HepG2 (cell line): ENCODE data around the gene BRK1. TPM values are rescaled to one million over a fixed set of nuclear protein-coding genes. Genes with fewer than 3 reads are reported as not detected.

Experiments
- ATF1 ChIP-seq: IDR thresholded peaks from 2 replicates; pipeline ENCODE4 v1.6.1; 2016; ENCODE audit warnings: mild to moderate bottlenecking, control low read depth
- CREM ChIP-seq, 2 experiments: sonication (generic) in 1 of 2; formaldehyde crosslinking in 1 of 2; IDR thresholded peaks; 2 replicates each; pipeline versions ENCODE4 v1.4.0 to v1.6.1; 2016 to 2020; ENCODE audit warnings: antibody characterized with exemption in 1 of 2, mild to moderate bottlenecking in 1 of 2, missing genetic modification reagents in 1 of 2
- HMG20A ChIP-seq: IDR thresholded peaks from 2 replicates; pipeline ENCODE4 v1.6.1; 2016; ENCODE audit warnings: borderline replicate concordance
- IRX3 ChIP-seq: sonication (generic); formaldehyde crosslinking; IDR thresholded peaks from 2 replicates; pipeline ENCODE4 v1.8.1; 2023; ENCODE audit warnings: mild to moderate bottlenecking, low read depth, missing genetic modification reagents, borderline replicate concordance
- KDM4B ChIP-seq: sonication (generic); formaldehyde crosslinking; IDR thresholded peaks from 2 replicates; pipeline ENCODE4 v1.4.0; 2020; ENCODE audit warnings: missing genetic modification reagents
- NAIF1 ChIP-seq: sonication (generic); formaldehyde crosslinking; IDR thresholded peaks from 2 replicates; pipeline ENCODE4 v1.5.0; 2020; ENCODE audit warnings: mild to moderate bottlenecking, missing genetic modification reagents, borderline replicate concordance
- PAF1 ChIP-seq: IDR thresholded peaks from 2 replicates; pipeline ENCODE4 v1.6.1; 2016; ENCODE audit warnings: missing genetic modification reagents, missing compliant biosample characterization
- POLR2AphosphoS2 ChIP-seq: IDR thresholded peaks from 2 replicates; pipeline ENCODE4 v1.6.1; 2011; ENCODE audit warnings: low read depth, low read length, improper control_type of control experiment
- SMYD3 ChIP-seq: sonication (generic); formaldehyde crosslinking; IDR thresholded peaks from 2 replicates; pipeline ENCODE4 v1.8.1; 2023; ENCODE audit warnings: mild to moderate bottlenecking, missing genetic modification reagents
- SNAI1 ChIP-seq: sonication (generic); formaldehyde crosslinking; IDR thresholded peaks from 2 replicates; pipeline ENCODE4 v1.5.0; 2020; ENCODE audit warnings: mild to moderate bottlenecking, missing genetic modification reagents, borderline replicate concordance
- SRSF1 ChIP-seq: fragments of 200-400 bp; formaldehyde crosslinking; optimal IDR thresholded peaks from 2 replicates; pipeline ENCODE3; 2017; ENCODE audit warnings: mild to moderate bottlenecking, low read depth, low read length, moderate library complexity
- ZBTB38 ChIP-seq: sonication (generic); formaldehyde crosslinking; IDR thresholded peaks from 2 replicates; pipeline ENCODE4 v1.5.1; 2020; ENCODE audit warnings: mild to moderate bottlenecking, missing genetic modification reagents
- ZFP1 ChIP-seq: IDR thresholded peaks from 2 replicates; pipeline ENCODE4 v1.6.1; 2016
- ZNF383 ChIP-seq: sonication (generic); formaldehyde crosslinking; IDR thresholded peaks from 2 replicates; pipeline ENCODE4 v1.4.0; 2020; ENCODE audit warnings: missing genetic modification reagents, mild to moderate bottlenecking, borderline replicate concordance
- ZNF639 ChIP-seq: conservative IDR thresholded peaks from 2 replicates; pipeline ENCODE4 v1.6.1; 2018; ENCODE audit warnings: missing genetic modification reagents
- ZNF7 ChIP-seq: IDR thresholded peaks from 2 replicates; pipeline ENCODE4 v1.6.1; 2016; ENCODE audit warnings: missing biosample characterization, missing genetic modification reagents
- ZNF761 ChIP-seq: sonication (generic); formaldehyde crosslinking; conservative IDR thresholded peaks from 2 replicates; pipeline ENCODE4 v1.4.0; 2020; ENCODE audit warnings: mild to moderate bottlenecking, missing genetic modification reagents
- ZSCAN30 ChIP-seq: sonication (generic); formaldehyde crosslinking; IDR thresholded peaks from 2 replicates; pipeline ENCODE4 v1.5.0; 2020; ENCODE audit warnings: mild to moderate bottlenecking, missing genetic modification reagents
- polyA plus RNA-seq, 8 experiments: library from polyadenylated mRNA; depleted of rRNA in 3 of 8; stranded (reverse) in 7 of 8; unstranded in 1 of 8; fragments of >200 nt; fragmentation: Illumina TruSeq in 4 of 8; extraction: Trizol in 4 of 8; gene quantifications; 2 replicates each; pipeline versions ENCODE4 v1.2.1 to v1.2.3, GENCODE V29; 2011 to 2016; ENCODE audit warnings: low read depth in 4 of 8, missing spikeins in 1 of 8, mixed read lengths in 1 of 8; ENCODE audit not compliant: insufficient read depth in 1 of 8
- total RNA-seq, 5 experiments: library from RNA; depleted of rRNA; stranded (reverse); fragments of >200 nt; fragmentation: Illumina TruSeq; extraction: Trizol; gene quantifications; 2 replicates each; pipeline ENCODE4 v1.2.3, GENCODE V29; 2016; ENCODE audit warnings: low read depth in 1 of 5
- TF ChIP-seq, protein P1 (sequence below): IDR thresholded peaks from 2 replicates; pipeline ENCODE4 v1.6.1; 2016; ENCODE audit warnings: control low read depth
- TF ChIP-seq, protein P2 (sequence below): sonication (generic); formaldehyde crosslinking; IDR thresholded peaks from 2 replicates; pipeline ENCODE4 v1.4.0; 2020; ENCODE audit warnings: missing genetic modification reagents
- TF ChIP-seq, protein P3 (sequence below): sonication (generic); formaldehyde crosslinking; IDR thresholded peaks from 2 replicates; pipeline ENCODE4 v1.5.1; 2020; ENCODE audit warnings: missing genetic modification reagents, mild to moderate bottlenecking, borderline replicate concordance

Gene BRK1
- total and polyA plus RNA-seq, 2 of the 13 experiments (the other 11 are each of a cell fraction or from before 2014, with no cell fraction given) = 118 to 155 TPM

GRCh38 chr3:10115326-10116137 lies at the start of gene BRK1 (continued):
- peak; percentile 60; the same call in 1 of the 2 replicates for TF ChIP-seq ATF1 (CRISPR knock-in tag)
- TF ChIP-seq ZNF7 (CRISPR knock-in tag) = no peak
- TF ChIP-seq CREM (IDR thresholded peaks at IDR 0.05) = peak; percentile 78
- TF ChIP-seq CREM (CRISPR knock-in tag; IDR thresholded peaks at IDR 0.05) = no peak
- TF ChIP-seq, protein P1, sequence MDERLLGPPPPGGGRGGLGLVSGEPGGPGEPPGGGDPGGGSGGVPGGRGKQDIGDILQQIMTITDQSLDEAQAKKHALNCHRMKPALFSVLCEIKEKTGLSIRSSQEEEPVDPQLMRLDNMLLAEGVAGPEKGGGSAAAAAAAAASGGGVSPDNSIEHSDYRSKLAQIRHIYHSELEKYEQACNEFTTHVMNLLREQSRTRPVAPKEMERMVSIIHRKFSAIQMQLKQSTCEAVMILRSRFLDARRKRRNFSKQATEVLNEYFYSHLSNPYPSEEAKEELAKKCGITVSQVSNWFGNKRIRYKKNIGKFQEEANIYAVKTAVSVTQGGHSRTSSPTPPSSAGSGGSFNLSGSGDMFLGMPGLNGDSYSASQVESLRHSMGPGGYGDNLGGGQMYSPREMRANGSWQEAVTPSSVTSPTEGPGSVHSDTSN (CRISPR knock-in tag) = no peak
- no peak for TF ChIP-seq PAF1
- no peak for TF ChIP-seq POLR2AphosphoS2
- no peak for TF ChIP-seq KDM4B (CRISPR knock-in tag)
- TF ChIP-seq SMYD3 (CRISPR knock-in tag) = no peak
- TF ChIP-seq, protein P2, sequence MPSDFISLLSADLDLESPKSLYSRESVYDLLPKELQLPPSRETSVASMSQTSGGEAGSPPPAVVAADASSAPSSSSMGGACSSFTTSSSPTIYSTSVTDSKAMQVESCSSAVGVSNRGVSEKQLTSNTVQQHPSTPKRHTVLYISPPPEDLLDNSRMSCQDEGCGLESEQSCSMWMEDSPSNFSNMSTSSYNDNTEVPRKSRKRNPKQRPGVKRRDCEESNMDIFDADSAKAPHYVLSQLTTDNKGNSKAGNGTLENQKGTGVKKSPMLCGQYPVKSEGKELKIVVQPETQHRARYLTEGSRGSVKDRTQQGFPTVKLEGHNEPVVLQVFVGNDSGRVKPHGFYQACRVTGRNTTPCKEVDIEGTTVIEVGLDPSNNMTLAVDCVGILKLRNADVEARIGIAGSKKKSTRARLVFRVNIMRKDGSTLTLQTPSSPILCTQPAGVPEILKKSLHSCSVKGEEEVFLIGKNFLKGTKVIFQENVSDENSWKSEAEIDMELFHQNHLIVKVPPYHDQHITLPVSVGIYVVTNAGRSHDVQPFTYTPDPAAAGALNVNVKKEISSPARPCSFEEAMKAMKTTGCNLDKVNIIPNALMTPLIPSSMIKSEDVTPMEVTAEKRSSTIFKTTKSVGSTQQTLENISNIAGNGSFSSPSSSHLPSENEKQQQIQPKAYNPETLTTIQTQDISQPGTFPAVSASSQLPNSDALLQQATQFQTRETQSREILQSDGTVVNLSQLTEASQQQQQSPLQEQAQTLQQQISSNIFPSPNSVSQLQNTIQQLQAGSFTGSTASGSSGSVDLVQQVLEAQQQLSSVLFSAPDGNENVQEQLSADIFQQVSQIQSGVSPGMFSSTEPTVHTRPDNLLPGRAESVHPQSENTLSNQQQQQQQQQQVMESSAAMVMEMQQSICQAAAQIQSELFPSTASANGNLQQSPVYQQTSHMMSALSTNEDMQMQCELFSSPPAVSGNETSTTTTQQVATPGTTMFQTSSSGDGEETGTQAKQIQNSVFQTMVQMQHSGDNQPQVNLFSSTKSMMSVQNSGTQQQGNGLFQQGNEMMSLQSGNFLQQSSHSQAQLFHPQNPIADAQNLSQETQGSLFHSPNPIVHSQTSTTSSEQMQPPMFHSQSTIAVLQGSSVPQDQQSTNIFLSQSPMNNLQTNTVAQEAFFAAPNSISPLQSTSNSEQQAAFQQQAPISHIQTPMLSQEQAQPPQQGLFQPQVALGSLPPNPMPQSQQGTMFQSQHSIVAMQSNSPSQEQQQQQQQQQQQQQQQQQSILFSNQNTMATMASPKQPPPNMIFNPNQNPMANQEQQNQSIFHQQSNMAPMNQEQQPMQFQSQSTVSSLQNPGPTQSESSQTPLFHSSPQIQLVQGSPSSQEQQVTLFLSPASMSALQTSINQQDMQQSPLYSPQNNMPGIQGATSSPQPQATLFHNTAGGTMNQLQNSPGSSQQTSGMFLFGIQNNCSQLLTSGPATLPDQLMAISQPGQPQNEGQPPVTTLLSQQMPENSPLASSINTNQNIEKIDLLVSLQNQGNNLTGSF (CRISPR knock-in tag) = peak; percentile 91
- no peak for TF ChIP-seq HMG20A
- TF ChIP-seq IRX3 (CRISPR knock-in tag) = no peak
- no peak for TF ChIP-seq NAIF1 (CRISPR knock-in tag)
- no peak for TF ChIP-seq ZSCAN30 (CRISPR knock-in tag)
- no peak; the same call in 1 of the 2 replicates for TF ChIP-seq ZNF761
- peak; percentile 49; the same call in 1 of the 2 replicates for TF ChIP-seq ZBTB38
- 0 out of 2 replicates have a peak, but pooled peaks have one; percentile 59 for TF ChIP-seq ZNF639 (CRISPR knock-in tag)
- TF ChIP-seq ZFP1 = no peak
- no peak for TF ChIP-seq ZNF383 (CRISPR knock-in tag)
- TF ChIP-seq, protein P3, sequence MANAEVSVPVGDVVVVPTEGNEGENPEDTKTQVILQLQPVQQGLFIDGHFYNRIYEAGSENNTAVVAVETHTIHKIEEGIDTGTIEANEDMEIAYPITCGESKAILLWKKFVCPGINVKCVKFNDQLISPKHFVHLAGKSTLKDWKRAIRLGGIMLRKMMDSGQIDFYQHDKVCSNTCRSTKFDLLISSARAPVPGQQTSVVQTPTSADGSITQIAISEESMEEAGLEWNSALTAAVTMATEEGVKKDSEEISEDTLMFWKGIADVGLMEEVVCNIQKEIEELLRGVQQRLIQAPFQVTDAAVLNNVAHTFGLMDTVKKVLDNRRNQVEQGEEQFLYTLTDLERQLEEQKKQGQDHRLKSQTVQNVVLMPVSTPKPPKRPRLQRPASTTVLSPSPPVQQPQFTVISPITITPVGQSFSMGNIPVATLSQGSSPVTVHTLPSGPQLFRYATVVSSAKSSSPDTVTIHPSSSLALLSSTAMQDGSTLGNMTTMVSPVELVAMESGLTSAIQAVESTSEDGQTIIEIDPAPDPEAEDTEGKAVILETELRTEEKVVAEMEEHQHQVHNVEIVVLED (CRISPR knock-in tag) = peak; percentile 76; the same call in 1 of the 2 replicates
- TF ChIP-seq SNAI1 (CRISPR knock-in tag) = no peak
- TF ChIP-seq SRSF1 = peak; percentile 91
